GM12873 (cell line): Measurements from ENCODE around the gene CSPG5.

Experiments used
- TF ChIP-seq, protein P1 (sequence below): IDR thresholded peaks from 2 replicates; pipeline ENCODE4 v1.5.1; 2012; ENCODE audit warnings: low read depth, mild to moderate bottlenecking, moderate library complexity, low read length, control low read depth; ENCODE audit not compliant: insufficient read depth; ENCODE audit errors: missing control alignments

The CSPG5 gene

DNA sequence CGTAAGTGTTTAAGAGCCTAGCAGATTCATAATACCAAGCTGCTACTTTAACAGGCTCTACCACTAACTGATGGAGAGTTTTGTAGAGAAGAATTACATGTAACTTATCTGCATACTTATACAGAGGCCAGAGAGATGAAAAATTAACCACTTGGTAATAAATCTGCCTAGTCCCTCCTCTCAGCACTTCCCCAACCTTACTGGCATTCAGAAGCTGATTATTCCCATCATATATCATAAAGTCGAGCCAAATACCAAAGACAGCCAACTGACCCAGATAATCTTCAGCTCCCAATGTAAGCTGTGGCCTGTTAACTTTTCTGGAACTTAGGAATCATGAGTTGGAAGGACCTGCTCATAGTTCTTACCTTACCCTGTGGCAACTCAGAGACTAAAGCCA, 25.5 kb upstream of the CSPG5 start:
- TF ChIP-seq, protein P1, sequence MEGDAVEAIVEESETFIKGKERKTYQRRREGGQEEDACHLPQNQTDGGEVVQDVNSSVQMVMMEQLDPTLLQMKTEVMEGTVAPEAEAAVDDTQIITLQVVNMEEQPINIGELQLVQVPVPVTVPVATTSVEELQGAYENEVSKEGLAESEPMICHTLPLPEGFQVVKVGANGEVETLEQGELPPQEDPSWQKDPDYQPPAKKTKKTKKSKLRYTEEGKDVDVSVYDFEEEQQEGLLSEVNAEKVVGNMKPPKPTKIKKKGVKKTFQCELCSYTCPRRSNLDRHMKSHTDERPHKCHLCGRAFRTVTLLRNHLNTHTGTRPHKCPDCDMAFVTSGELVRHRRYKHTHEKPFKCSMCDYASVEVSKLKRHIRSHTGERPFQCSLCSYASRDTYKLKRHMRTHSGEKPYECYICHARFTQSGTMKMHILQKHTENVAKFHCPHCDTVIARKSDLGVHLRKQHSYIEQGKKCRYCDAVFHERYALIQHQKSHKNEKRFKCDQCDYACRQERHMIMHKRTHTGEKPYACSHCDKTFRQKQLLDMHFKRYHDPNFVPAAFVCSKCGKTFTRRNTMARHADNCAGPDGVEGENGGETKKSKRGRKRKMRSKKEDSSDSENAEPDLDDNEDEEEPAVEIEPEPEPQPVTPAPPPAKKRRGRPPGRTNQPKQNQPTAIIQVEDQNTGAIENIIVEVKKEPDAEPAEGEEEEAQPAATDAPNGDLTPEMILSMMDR, result no peak

DNA sequence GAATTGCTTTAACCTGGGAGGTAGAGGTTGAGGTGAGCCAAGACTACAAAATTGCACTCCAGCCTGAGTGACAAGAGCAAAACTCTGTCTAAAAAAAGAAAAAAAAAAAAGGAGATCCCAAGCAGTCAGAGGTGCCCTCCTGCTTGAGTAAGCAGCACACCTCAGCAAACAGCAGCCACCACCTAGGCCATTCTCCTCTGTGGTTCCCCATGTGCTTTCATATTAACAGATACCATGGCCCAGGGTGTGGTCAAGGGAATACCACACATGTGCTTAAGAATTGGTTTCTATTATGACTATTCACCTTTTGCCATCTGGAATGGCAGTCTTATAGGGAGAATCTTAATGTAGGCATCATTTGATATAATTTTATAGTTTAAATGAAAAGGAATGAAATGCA, 24.7 kb upstream of the CSPG5 start:
- TF ChIP-seq, protein P1, result no peak

DNA sequence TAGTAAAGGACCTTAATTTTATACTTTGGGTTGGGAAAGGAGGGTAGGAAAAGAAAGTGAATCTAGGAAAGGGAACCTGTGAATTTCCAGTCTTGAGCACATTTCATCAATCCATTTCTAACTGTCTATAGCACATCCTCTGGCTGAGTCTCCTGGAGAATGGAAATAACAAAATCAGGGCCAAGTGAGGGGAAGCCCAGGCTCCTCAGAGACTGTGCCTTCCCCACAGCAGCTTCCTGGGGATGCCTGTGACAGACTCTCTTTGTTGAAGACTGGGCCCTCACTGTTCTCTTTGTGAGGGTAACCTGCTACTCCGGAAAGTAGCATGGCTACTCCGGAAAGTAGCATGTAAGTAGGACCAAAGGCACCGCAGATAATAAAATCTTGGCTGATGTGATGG, 22.6 kb upstream of the CSPG5 start:
- TF ChIP-seq, protein P1, result no peak

DNA sequence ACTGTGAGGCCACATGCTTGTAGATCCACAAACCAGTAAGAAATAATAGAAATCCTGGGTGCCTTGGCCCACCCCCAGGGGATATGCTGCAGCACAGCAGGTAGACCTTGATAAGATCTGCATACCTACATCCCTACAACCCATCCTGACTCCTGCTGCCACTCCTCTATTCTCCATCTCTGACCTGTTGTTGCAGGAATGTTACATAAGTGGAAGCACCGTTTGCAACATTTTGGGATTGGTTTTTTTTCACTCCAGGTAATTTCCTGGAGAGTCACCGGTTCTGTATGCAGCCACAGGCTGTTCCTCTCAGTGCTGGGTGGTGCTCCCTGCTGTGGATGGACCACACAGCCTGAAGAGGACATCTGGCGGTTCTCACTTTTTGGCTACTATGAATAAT, 16.1 kb upstream of the CSPG5 start:
- TF ChIP-seq, protein P1, result no peak

DNA sequence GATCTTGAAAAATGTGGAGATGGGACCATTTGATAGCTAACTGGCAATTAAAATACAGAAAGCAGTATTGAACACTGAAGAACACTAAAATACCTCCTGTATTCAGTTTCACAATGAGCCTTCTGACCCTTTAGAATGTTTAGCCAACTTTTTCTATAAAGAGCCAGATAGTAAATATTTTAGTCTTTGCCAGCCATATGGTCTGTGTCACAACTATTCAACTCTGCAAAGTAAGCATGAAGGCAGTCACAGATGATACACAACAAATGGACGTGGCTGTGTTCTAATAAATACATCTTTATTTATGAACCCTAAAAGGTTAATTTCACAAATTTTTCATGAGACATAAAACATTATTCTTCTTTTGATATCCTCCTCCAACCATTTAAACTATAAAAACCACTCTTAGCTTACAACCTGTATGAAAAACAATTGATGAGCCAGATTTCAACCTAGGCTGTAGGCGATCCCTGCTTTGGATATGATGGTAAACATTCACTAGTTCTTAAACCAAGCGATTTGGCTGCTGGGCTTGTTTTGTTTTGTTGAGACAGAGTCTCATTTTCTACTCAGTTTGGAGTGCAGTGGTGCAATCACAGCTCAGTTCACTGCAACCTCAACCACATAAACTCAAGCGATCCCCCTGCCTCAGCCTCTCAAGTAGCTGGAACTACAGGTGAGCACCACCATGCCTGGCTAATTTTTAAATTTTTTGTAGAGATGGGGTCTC, 13.6 kb upstream of the CSPG5 start:
- TF ChIP-seq, protein P1, result no peak

DNA sequence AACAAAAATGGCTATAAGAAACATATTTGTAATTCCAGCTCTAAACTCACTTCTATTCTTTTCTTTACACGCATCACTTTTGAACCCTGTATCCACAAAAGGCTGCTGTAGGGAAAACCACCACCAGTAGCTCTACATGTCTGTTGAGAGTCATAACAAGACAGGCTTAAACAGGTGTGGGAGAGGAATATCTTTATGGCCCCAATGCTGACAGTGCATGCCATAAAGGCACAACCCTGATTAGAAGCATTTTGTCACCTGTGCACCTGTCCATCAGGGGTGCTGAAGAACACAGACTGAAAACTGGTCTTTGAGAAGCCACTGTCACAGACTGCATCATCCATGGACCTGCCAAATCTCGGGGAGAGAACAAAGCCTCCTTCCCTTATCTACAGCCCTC, 11.6 kb upstream of the CSPG5 start:
- TF ChIP-seq, protein P1, result no peak

DNA sequence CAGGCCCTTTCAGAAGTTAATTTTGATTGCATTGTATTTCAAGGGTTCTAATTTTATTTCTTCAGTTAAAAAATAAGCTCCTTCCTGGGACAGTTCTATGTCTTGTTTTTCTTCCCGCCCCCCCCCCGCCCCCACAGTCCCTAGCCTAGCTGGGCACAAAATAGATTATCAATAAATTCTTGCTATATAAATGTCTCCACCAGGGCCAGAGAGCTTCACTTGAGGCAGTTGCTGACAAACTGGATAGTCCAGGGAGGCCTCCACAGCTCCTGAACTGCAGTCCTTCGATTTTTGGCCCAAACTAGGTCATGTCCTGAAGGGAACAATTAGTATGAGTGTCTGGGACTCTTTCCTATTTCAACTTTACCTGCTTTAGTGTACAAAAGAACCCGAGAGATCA, 9.9 kb upstream of the CSPG5 start:
- TF ChIP-seq, protein P1, result no peak

DNA sequence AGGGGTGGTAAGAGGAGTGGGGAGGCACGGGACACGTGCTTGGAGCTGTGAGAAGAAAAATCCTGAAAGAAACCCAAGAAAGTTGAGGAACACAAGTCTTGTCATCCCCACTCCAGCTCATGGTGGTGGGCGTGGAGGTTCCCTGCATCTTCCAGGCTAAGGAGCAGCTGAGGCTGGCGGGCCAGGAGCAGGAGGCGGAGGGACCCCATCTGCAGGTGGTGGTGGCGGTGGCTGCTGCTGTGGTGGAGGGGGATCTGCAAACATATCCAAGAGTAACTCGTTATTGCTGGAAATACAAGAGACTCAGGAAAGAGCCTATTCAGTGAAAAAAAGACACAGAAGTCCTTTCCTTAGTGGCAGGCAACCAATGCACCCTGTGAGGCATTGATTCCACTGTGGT, 9.4 kb upstream of the CSPG5 start:
- TF ChIP-seq, protein P1, result no peak
